ENCODE measurements around the gene OTOR. TPM values are rescaled to one million over a fixed set of nuclear protein-coding genes. Genes with fewer than 3 reads are reported as not detected.

Gene OTOR
- total and polyA plus RNA-seq, 2 donors from 2014 or later = not detected

DNA sequence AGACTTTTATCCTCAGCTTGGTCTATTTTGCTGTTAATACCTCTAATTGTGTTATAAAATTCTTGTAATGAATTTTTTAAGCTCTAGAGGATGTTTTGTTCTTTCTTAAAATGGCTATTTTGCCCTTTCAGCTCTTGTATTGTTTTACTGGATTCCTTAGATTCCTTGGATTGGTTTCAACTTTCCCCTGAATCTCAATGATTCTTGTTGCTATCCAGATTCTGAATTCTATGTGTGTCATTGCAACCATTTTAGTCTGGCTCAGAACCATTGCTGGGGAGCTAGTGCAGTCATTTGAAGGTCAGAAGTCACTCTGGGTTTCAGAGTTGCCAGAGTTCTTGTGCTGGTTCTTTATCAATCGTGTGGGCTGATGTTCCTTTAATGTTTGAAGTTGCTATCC is 37.1 kb downstream of the OTOR start:
- DNase-seq (peak in 1 of 5 donors; percentile 19), FAIRE-seq (no peak)
- Histone ChIP-seq H3K4me1 (ENCODE audit: control insufficient read depth in 2 of 3, insufficient read depth in 2 of 3, low read depth in 1 of 3, low read length in 3 of 3) (peaks cover 0 to 6% (median 0%) of the 10 kb centered on the region in 3 donors), H3K4me3 (ENCODE audit: low read length in 3 of 3) (no peak overlapping the region), H3K27ac (ENCODE audit: low read depth in 2 of 2, low read length in 2 of 2) (no peak overlapping the region), H3K27me3 (ENCODE audit: control insufficient read depth, insufficient read depth, low read length) (no peaks in the 10 kb centered on the region), H3K9me3 (ENCODE audit: control insufficient read depth in 2 of 3, insufficient read depth in 1 of 3, low read length in 3 of 3) (peaks cover 0 to 4% (median 0%) of the 10 kb centered on the region in 3 donors), H3K9ac (ENCODE audit: low read length in 3 of 3) (no peak overlapping the region), H3K36me3 (ENCODE audit: control insufficient read depth in 2 of 3, insufficient read depth in 3 of 3, low read length in 3 of 3) (no peaks in the 10 kb centered on the region)
- intact Hi-C loops (cut with DNase I) = no loop called here
- TF ChIP-seq, protein P1, sequence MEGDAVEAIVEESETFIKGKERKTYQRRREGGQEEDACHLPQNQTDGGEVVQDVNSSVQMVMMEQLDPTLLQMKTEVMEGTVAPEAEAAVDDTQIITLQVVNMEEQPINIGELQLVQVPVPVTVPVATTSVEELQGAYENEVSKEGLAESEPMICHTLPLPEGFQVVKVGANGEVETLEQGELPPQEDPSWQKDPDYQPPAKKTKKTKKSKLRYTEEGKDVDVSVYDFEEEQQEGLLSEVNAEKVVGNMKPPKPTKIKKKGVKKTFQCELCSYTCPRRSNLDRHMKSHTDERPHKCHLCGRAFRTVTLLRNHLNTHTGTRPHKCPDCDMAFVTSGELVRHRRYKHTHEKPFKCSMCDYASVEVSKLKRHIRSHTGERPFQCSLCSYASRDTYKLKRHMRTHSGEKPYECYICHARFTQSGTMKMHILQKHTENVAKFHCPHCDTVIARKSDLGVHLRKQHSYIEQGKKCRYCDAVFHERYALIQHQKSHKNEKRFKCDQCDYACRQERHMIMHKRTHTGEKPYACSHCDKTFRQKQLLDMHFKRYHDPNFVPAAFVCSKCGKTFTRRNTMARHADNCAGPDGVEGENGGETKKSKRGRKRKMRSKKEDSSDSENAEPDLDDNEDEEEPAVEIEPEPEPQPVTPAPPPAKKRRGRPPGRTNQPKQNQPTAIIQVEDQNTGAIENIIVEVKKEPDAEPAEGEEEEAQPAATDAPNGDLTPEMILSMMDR (IDR thresholded peaks at IDR 0.05; ENCODE audit: borderline replicate concordance, extremely low read depth, insufficient read depth) = no peak

Other genes with a start within 250 kb of the OTOR start
- 19.7 TPM for gene KIF16B, start 174.9 kb upstream of the OTOR start, total RNA-seq
- 15.0 TPM for gene KIF16B, start 174.9 kb upstream of the OTOR start, polyA plus RNA-seq (ENCODE audit: insufficient read depth, low read depth, low replicate concordance)
- gene SNRPB2, start 18.3 kb upstream of the OTOR start, total RNA-seq = 43.6 TPM
- gene SNRPB2, start 18.3 kb upstream of the OTOR start, polyA plus RNA-seq (ENCODE audit: insufficient read depth, low read depth, low replicate concordance) = 77.8 TPM